LNCAP (cell line): Measurements from ENCODE around the gene FRMD1.

ENCODE experiments used
- CTCF ChIP-seq: fragments of 450-650 bp; IDR thresholded peaks from 2 replicates; pipeline ENCODE4 v1.5.1; 2017; ENCODE audit warnings: mild to moderate bottlenecking

FRMD1 gene

GRCh38 chr6:168043193-168043847, 35.7 kb downstream of the FRMD1 start:
- TF ChIP-seq CTCF, result no peak

- TF ChIP-seq CTCF, result no peak
Observed at GRCh38 chr6:168042426-168043192, 36.4 kb downstream of the FRMD1 start.

GRCh38 chr6:168041928-168042327, 37.1 kb downstream of the FRMD1 start:
- TF ChIP-seq CTCF, result no peak

GRCh38 chr6:168040856-168041496, 38.0 kb downstream of the FRMD1 start:
- no peak for TF ChIP-seq CTCF

GRCh38 chr6:168039849-168040248, 39.2 kb downstream of the FRMD1 start:
- no peak for TF ChIP-seq CTCF

GRCh38 chr6:168039301-168039700, 39.7 kb downstream of the FRMD1 start:
- no peak for TF ChIP-seq CTCF

- no peak for TF ChIP-seq CTCF
Observed at GRCh38 chr6:168038576-168039140, 40.4 kb downstream of the FRMD1 start.
